ENCODE data around the gene RBM28. TPM values are rescaled to one million over a fixed set of nuclear protein-coding genes. Genes with fewer than 3 reads are reported as not detected.
A peak's percentile ranks its signal among the peaks of the same experiment; 100 is the strongest.
"Not testable (repeated sequence)": the region's sequence is repeated elsewhere in the genome, so short reads cannot be mapped to it uniquely, and the experiment has no call there.

The RBM28 gene
- total RNA-seq, 2 donors from 2014 or later = 38.9 to 52.3 TPM

GRCh38 chr7:128280451-128280850 lies 63.3 kb downstream of the RBM28 start:
- H3K4me1 Mint-ChIP-seq (ENCODE audit: low read depth); H3K4me3 Mint-ChIP-seq; H3K27me3 Mint-ChIP-seq (ENCODE audit: low read depth); ATAC-seq (replicated peaks in 1 of 2); DNase-seq; H3K27ac Mint-ChIP-seq; H3K9me3 Mint-ChIP-seq: not testable (repeated sequence)
- H3K36me3 Mint-ChIP-seq (ENCODE audit: insufficient read depth in 2 of 2) = peaks cover 8 to 13% of the 10 kb centered on the region in 2 donors

- Mint-ChIP-seq H3K4me1 (ENCODE audit: low read depth) (no peaks in the 10 kb centered on the region), H3K4me3 (no peak overlapping the region), H3K27ac (no peak overlapping the region), H3K9me3 (peaks cover 7 to 10% of the 10 kb centered on the region in 2 donors), H3K27me3 (ENCODE audit: low read depth) (peaks cover 12% of the 10 kb centered on the region), H3K36me3 (ENCODE audit: insufficient read depth in 2 of 2) (peaks cover 8 to 11% of the 10 kb centered on the region in 2 donors)
- DNase-seq (no peak), ATAC-seq (replicated peaks in 1 of 2) (no peak)
These were observed 64.5 kb downstream of the RBM28 start for GRCh38 chr7:128279124-128279713.

DNA sequence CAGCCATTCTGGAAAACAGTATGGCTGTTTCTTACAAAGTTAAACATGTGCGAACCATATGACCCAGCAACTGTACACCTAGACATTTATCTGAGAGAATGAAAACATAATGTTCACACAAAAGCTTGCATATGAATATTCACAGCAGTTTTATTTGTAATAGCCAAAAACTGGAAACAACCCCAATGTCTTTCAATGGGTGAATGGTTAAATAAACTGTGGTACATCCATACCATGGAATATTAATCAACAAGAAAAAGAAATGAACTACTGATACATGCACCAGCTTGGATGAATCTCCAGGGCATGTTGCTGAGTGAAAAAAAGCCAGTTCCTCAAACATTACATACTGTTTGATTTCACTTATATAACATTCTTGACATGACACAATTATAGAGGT lies 65.3 kb downstream of the RBM28 start:
- no peaks in the 10 kb centered on the region for H3K4me1 Mint-ChIP-seq (ENCODE audit: low read depth)
- no peak overlapping the region for H3K4me3 Mint-ChIP-seq
- no peak for DNase-seq
- H3K36me3 Mint-ChIP-seq (ENCODE audit: insufficient read depth in 2 of 2) = peaks cover 8 to 11% of the 10 kb centered on the region in 2 donors
- H3K27ac Mint-ChIP-seq = no peak overlapping the region
- ATAC-seq (replicated peaks in 1 of 2) = no peak
- H3K9me3 Mint-ChIP-seq = peaks cover 7 to 10% of the 10 kb centered on the region in 2 donors
- peaks cover 15% of the 10 kb centered on the region for H3K27me3 Mint-ChIP-seq (ENCODE audit: low read depth)

GRCh38 chr7:128275681-128276080 lies 68.0 kb downstream of the RBM28 start:
- H3K9me3 Mint-ChIP-seq = peaks cover 6 to 7% of the 10 kb centered on the region in 2 donors
- no peak overlapping the region for H3K4me3 Mint-ChIP-seq
- no peak overlapping the region for H3K27ac Mint-ChIP-seq
- H3K36me3 Mint-ChIP-seq (ENCODE audit: insufficient read depth in 2 of 2) = peaks cover 8% of the 10 kb centered on the region in 2 donors
- no peak for DNase-seq
- H3K4me1 Mint-ChIP-seq (ENCODE audit: low read depth) = no peaks in the 10 kb centered on the region
- ATAC-seq (replicated peaks in 1 of 2) = no peak
- peaks cover 32% of the 10 kb centered on the region for H3K27me3 Mint-ChIP-seq (ENCODE audit: low read depth)

DNA sequence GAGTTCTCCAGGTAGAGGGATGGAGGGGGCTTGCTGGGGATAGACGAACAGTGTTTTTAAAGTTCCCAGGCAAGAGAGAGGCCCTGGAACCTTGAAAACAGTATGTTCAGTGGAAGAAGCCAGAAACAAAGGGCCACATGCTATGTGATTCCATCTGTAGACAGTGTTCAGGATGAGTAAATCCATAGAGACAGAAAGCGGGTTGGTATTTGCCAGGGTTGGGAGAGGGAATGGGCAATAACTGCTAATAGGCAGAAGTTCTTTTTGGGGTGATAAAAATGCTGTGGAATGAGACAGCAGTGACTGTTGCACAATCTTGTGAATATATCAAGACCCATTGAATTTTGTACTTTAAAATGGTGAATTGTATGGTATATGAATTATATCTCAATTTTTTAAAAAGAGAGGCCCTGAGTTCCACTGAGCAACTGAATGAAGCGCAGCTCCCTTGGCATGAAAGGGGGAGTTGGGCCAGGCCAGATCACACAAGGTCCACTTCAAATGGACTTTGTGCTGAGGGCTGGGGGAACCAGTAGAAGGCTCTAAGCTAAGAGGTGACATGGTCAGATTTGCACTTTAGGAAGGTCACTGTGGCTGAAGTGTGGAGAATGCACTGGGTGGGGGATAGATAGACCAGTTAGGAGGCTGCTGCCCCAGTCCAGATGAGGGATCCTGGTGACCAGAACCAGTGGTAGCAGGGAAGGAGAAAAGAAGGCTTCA lies 68.7 kb downstream of the RBM28 start:
- Mint-ChIP-seq H3K4me1 (ENCODE audit: low read depth) (no peaks in the 10 kb centered on the region), H3K4me3 (no peak overlapping the region), H3K27ac (no peak overlapping the region), H3K9me3 (peaks cover 6 to 7% of the 10 kb centered on the region in 2 donors), H3K27me3 (ENCODE audit: low read depth) (peaks cover 32% of the 10 kb centered on the region), H3K36me3 (ENCODE audit: insufficient read depth in 2 of 2) (peaks cover 5 to 8% of the 10 kb centered on the region in 2 donors)
- DNase-seq = no peak
- no peak for ATAC-seq (replicated peaks in 1 of 2)

DNA sequence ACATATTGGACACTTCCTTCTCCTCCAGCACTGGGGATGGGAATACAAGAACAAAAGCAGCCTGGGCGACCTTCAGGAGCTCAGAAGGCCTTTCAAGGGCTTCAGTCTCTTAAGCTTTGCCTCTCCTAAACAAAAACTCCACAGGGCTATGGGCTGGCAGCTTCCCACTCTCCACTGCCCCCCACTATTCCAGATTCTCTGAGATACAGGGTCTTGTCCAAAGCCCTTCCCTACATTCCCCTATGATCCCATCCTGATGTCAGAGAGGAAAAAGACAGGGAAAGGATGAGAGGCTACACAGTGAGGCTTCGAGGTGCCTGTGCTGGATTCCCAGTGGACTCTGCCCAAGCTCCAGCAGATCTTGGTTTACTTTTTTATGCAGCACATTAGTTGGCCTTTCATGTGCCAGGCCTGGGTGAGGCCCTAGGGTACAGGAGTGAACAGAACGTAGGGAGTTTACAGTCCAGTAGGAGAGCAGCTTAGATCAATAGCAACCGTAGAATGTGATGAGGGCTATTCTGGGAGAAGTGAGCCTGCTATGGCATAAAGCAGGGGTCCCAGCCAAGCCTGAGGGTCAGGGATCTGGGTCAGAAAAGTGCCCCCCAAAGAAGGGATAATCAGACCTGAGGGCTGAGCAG lies 69.3 kb downstream of the RBM28 start:
- DNase-seq (no peak), ATAC-seq (replicated peaks in 1 of 2) (no peak)
- Mint-ChIP-seq H3K4me1 (ENCODE audit: low read depth) (no peaks in the 10 kb centered on the region), H3K36me3 (ENCODE audit: insufficient read depth in 2 of 2) (peaks cover 0 to 4% of the 10 kb centered on the region in 2 donors), H3K27me3 (ENCODE audit: low read depth) (peaks cover 36% of the 10 kb centered on the region), H3K9me3 (peaks cover 1 to 3% of the 10 kb centered on the region in 2 donors), H3K4me3 (no peak overlapping the region), H3K27ac (no peak overlapping the region)

GRCh38 chr7:128271942-128272481 lies 71.7 kb downstream of the RBM28 start:
- Mint-ChIP-seq H3K4me1 (ENCODE audit: low read depth) (no peaks in the 10 kb centered on the region), H3K9me3 (no peaks in the 10 kb centered on the region), H3K27me3 (ENCODE audit: low read depth) (peaks cover 56% of the 10 kb centered on the region)

GRCh38 chr7:128271471-128271941 lies 72.2 kb downstream of the RBM28 start:
- no peaks in the 10 kb centered on the region for H3K36me3 Mint-ChIP-seq (ENCODE audit: insufficient read depth in 2 of 2)
- H3K27ac Mint-ChIP-seq = no peak overlapping the region
- DNase-seq (no peak), ATAC-seq (replicated peaks in 1 of 2) (no peak)
- no peaks in the 10 kb centered on the region for H3K9me3 Mint-ChIP-seq
- peaks cover 58% of the 10 kb centered on the region for H3K27me3 Mint-ChIP-seq (ENCODE audit: low read depth)
- H3K4me1 Mint-ChIP-seq (ENCODE audit: low read depth) = no peaks in the 10 kb centered on the region
- peak overlapping the region in 1 of 2 donors; percentile 61 for H3K4me3 Mint-ChIP-seq

More at GRCh38 chr7:128271942-128272481, 71.7 kb downstream of the RBM28 start:
- ATAC-seq (replicated peaks in 1 of 2) (no peak), DNase-seq (no peak)
- Mint-ChIP-seq H3K27ac (no peak overlapping the region), H3K36me3 (ENCODE audit: insufficient read depth in 2 of 2) (no peaks in the 10 kb centered on the region), H3K4me3 (peak overlapping the region in 1 of 2 donors; percentile 32)

DNA sequence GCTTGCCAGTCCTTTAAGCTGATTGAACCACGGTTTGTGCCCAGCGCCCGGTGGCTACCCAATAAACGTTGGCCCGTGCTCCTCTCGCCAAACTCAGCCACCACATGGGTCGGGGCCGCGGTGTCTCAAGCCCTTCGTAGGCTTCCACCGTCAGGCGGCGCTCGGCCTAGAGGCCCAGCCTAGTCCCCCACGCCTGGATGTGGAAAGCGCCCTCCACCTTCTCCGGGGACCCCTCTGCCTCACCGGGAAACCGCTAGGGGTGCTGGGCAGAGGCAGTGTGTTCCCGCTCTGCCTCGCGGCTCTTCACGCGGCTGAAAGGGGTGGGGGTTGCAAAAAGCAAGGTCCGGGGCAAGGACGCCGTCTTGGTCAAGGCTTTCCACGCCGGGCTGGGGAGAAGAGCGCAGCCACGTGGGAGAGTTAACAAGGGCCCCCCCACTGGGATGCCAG lies 72.9 kb downstream of the RBM28 start:
- Mint-ChIP-seq H3K4me3 (no peak overlapping the region), H3K9me3 (no peaks in the 10 kb centered on the region), H3K27ac (no peak overlapping the region), H3K36me3 (ENCODE audit: insufficient read depth in 2 of 2) (no peaks in the 10 kb centered on the region), H3K27me3 (ENCODE audit: low read depth) (peaks cover 58% of the 10 kb centered on the region), H3K4me1 (ENCODE audit: low read depth) (no peaks in the 10 kb centered on the region)
- DNase-seq (no peak), ATAC-seq (replicated peaks in 1 of 2) (no peak)

- no peak overlapping the region for H3K27ac Mint-ChIP-seq
- H3K4me1 Mint-ChIP-seq (ENCODE audit: low read depth) = no peaks in the 10 kb centered on the region
- ATAC-seq (replicated peaks in 1 of 2) (no peak), DNase-seq (no peak)
- peaks cover 43% of the 10 kb centered on the region for H3K27me3 Mint-ChIP-seq (ENCODE audit: low read depth)
- no peaks in the 10 kb centered on the region for H3K9me3 Mint-ChIP-seq
- H3K4me3 Mint-ChIP-seq = no peak overlapping the region
- H3K36me3 Mint-ChIP-seq (ENCODE audit: insufficient read depth in 2 of 2) = no peaks in the 10 kb centered on the region
These were observed 75.5 kb downstream of the RBM28 start for GRCh38 chr7:128268233-128268632.

- Mint-ChIP-seq H3K4me3 (no peak overlapping the region), H3K36me3 (ENCODE audit: insufficient read depth in 2 of 2) (no peaks in the 10 kb centered on the region), H3K4me1 (ENCODE audit: low read depth) (no peaks in the 10 kb centered on the region), H3K9me3 (no peaks in the 10 kb centered on the region), H3K27ac (no peak overlapping the region), H3K27me3 (ENCODE audit: low read depth) (peaks cover 36% of the 10 kb centered on the region)
- DNase-seq = no peak
- ATAC-seq (replicated peaks in 1 of 2) = no peak
These were observed 76.1 kb downstream of the RBM28 start for GRCh38 chr7:128267595-128267924.

DNA sequence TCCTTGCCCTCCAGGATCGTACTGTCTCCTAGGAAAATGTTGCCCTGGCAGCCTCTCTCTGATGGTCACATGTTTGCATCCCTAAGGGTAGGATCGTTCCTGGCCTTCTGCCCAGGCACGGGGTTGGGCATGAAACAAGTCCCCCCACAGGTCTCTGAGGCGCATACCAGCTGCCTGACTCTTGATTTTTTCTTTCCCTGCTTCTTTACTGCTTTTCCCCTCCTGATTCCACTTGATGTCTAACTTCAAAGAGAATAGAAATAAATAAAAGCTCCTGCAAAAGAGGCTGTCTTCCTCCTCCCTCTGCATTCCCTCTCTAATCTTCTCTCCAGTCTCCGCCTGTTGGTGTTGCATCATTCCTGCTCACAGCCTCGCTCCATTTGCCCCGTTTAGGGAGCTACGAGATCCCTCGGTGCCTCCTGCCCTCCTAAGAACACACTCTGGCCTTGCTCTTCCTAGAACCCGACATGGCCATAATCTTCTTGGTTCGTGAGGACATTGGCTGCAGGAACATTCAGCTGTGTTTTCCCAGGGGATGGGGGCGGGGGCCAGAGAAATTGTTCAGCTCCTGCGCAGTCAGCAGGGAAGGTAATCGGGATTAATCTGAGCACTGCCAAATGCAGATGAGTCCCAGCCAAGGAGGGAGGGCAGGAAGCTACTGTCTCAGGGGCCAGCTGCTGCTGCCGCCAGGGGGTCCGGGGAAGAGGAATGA lies 76.7 kb downstream of the RBM28 start:
- Mint-ChIP-seq H3K4me3 (no peak overlapping the region), H3K27ac (no peak overlapping the region), H3K27me3 (ENCODE audit: low read depth) (peaks cover 32% of the 10 kb centered on the region), H3K4me1 (ENCODE audit: low read depth) (no peaks in the 10 kb centered on the region), H3K9me3 (no peaks in the 10 kb centered on the region), H3K36me3 (ENCODE audit: insufficient read depth in 2 of 2) (no peaks in the 10 kb centered on the region)
- DNase-seq (no peak), ATAC-seq (replicated peaks in 1 of 2) (no peak)

GRCh38 chr7:128266529-128266882 lies 77.2 kb downstream of the RBM28 start:
- H3K4me3 Mint-ChIP-seq = no peak overlapping the region
- H3K36me3 Mint-ChIP-seq (ENCODE audit: insufficient read depth in 2 of 2) = no peaks in the 10 kb centered on the region

More at GRCh38 chr7:128266529-128266882, 77.2 kb downstream of the RBM28 start:
- Mint-ChIP-seq H3K9me3 (no peaks in the 10 kb centered on the region), H3K4me1 (ENCODE audit: low read depth) (no peaks in the 10 kb centered on the region), H3K27me3 (ENCODE audit: low read depth) (peaks cover 32% of the 10 kb centered on the region), H3K27ac (no peak overlapping the region)
- ATAC-seq (replicated peaks in 1 of 2) = no peak
- no peak for DNase-seq

Data from activated T-cell treated with anti-CD3 and anti-CD28 coated beads, Interleukin-2, amount 50 U/mL, for 72 hours (primary cell).